ENCODE data around the gene SLC5A11.

Gene SLC5A11

GRCh38 chr16:24939738-24940137 is 94.0 kb downstream of the SLC5A11 start:
- no peak for DNase-seq (ENCODE audit: low read depth)
- H3K4me3 ChIP-seq (ENCODE audit: low read depth, low read length), result no peak overlapping the region
- TF ChIP-seq MYC (IDR thresholded peaks at IDR 0.05; ENCODE audit: low read depth, low read length) (no peak), MAX (IDR thresholded peaks at IDR 0.05; ENCODE audit: low read depth, low read length) (no peak), CTCF (IDR thresholded peaks at IDR 0.05; ENCODE audit: low read depth, low read length) (no peak), POLR2A (IDR thresholded peaks at IDR 0.05; ENCODE audit: extremely low read depth, insufficient read length) (no peak)

GRCh38 chr16:24943471-24943870 is 97.7 kb downstream of the SLC5A11 start:
- H3K4me3 ChIP-seq (ENCODE audit: low read depth, low read length), result no peak overlapping the region
- no peak for TF ChIP-seq CTCF (IDR thresholded peaks at IDR 0.05; ENCODE audit: low read depth, low read length)
- no peak for TF ChIP-seq MAX (IDR thresholded peaks at IDR 0.05; ENCODE audit: low read depth, low read length)
- no peak for TF ChIP-seq POLR2A (IDR thresholded peaks at IDR 0.05; ENCODE audit: extremely low read depth, insufficient read length)
- no peak for TF ChIP-seq MYC (IDR thresholded peaks at IDR 0.05; ENCODE audit: low read depth, low read length)
- no peak for DNase-seq (ENCODE audit: low read depth)

- no peak for DNase-seq (ENCODE audit: low read depth)
- no peak overlapping the region for H3K4me3 ChIP-seq (ENCODE audit: low read depth, low read length)
- no peak for TF ChIP-seq CTCF (IDR thresholded peaks at IDR 0.05; ENCODE audit: low read depth, low read length)
- no peak for TF ChIP-seq POLR2A (IDR thresholded peaks at IDR 0.05; ENCODE audit: extremely low read depth, insufficient read length)
- TF ChIP-seq MYC (IDR thresholded peaks at IDR 0.05; ENCODE audit: low read depth, low read length), result no peak
- no peak for TF ChIP-seq MAX (IDR thresholded peaks at IDR 0.05; ENCODE audit: low read depth, low read length)
Observed at GRCh38 chr16:24944206-24944605, 98.4 kb downstream of the SLC5A11 start.

- no peak overlapping the region for H3K4me3 ChIP-seq (ENCODE audit: low read depth, low read length)
- no peak for TF ChIP-seq MAX (IDR thresholded peaks at IDR 0.05; ENCODE audit: low read depth, low read length)
- TF ChIP-seq MYC (IDR thresholded peaks at IDR 0.05; ENCODE audit: low read depth, low read length), result no peak
- no peak for TF ChIP-seq POLR2A (IDR thresholded peaks at IDR 0.05; ENCODE audit: extremely low read depth, insufficient read length)
- TF ChIP-seq CTCF (IDR thresholded peaks at IDR 0.05; ENCODE audit: low read depth, low read length), result no peak
- DNase-seq (ENCODE audit: low read depth), result no peak
Observed at GRCh38 chr16:24946155-24946554, 100.4 kb downstream of the SLC5A11 start.

GRCh38 chr16:24950275-24950674 is 104.5 kb downstream of the SLC5A11 start:
- no peak for TF ChIP-seq CTCF (IDR thresholded peaks at IDR 0.05; ENCODE audit: low read depth, low read length)
- TF ChIP-seq MYC (IDR thresholded peaks at IDR 0.05; ENCODE audit: low read depth, low read length), result no peak
- no peak for DNase-seq (ENCODE audit: low read depth)
- H3K4me3 ChIP-seq (ENCODE audit: low read depth, low read length), result no peak overlapping the region

GRCh38 chr16:24953306-24953705 is 107.5 kb downstream of the SLC5A11 start:
- no peak for TF ChIP-seq CTCF (IDR thresholded peaks at IDR 0.05; ENCODE audit: low read depth, low read length)
- no peak for TF ChIP-seq MYC (IDR thresholded peaks at IDR 0.05; ENCODE audit: low read depth, low read length)
- no peak for TF ChIP-seq POLR2A (IDR thresholded peaks at IDR 0.05; ENCODE audit: extremely low read depth, insufficient read length)
- no peak for TF ChIP-seq MAX (IDR thresholded peaks at IDR 0.05; ENCODE audit: low read depth, low read length)
- H3K4me3 ChIP-seq (ENCODE audit: low read depth, low read length), result no peak overlapping the region
- no peak for DNase-seq (ENCODE audit: low read depth)

Measured in NB4 (cell line).